HepG2 (cell line): ENCODE results near the gene SLC25A23. TPM values are rescaled to one million over a fixed set of nuclear protein-coding genes. Genes with fewer than 3 reads are reported as not detected.

Experiments used
- E2F5 ChIP-seq: sonication (generic); formaldehyde crosslinking; conservative IDR thresholded peaks from 2 replicates; pipeline ENCODE4 v1.4.0; 2020; ENCODE audit warnings: missing genetic modification reagents
- HOXA9 ChIP-seq: sonication (generic); formaldehyde crosslinking; IDR thresholded peaks from 2 replicates; pipeline ENCODE4 v1.8.1; 2022; ENCODE audit warnings: missing genetic modification reagents, mild to moderate bottlenecking, moderate library complexity, borderline replicate concordance
- KDM3A ChIP-seq: IDR thresholded peaks from 2 replicates; pipeline ENCODE4 v1.6.1; 2018; ENCODE audit warnings: low read depth, missing compliant biosample characterization
- NAIF1 ChIP-seq: sonication (generic); formaldehyde crosslinking; IDR thresholded peaks from 2 replicates; pipeline ENCODE4 v1.5.0; 2020; ENCODE audit warnings: mild to moderate bottlenecking, missing genetic modification reagents, borderline replicate concordance
- NCOA1 ChIP-seq: sonication (generic); formaldehyde crosslinking; IDR thresholded peaks from 2 replicates; pipeline ENCODE4 v1.9.0; 2021; ENCODE audit warnings: missing genetic modification reagents
- NFIB ChIP-seq: sonication (generic); formaldehyde crosslinking; IDR thresholded peaks from 2 replicates; pipeline ENCODE4 v1.9.0; 2021; ENCODE audit warnings: missing genetic modification reagents, mild to moderate bottlenecking, borderline replicate concordance
- NR2F6 ChIP-seq, 2 experiments: IDR thresholded peaks; 2 replicates each; pipeline ENCODE4 v1.6.1; 2016; ENCODE audit warnings: antibody characterized with exemption in 1 of 2, mild to moderate bottlenecking in 1 of 2
- PTBP1 ChIP-seq: fragments of 200-400 bp; formaldehyde crosslinking; IDR thresholded peaks from 2 replicates; pipeline ENCODE4 v1.6.1; 2018; ENCODE audit warnings: low read length, low read depth; ENCODE audit not compliant: poor library complexity, severe bottlenecking
- RBM22 ChIP-seq: fragments of 200-400 bp; formaldehyde crosslinking; optimal IDR thresholded peaks from 2 replicates; pipeline ENCODE3; 2017; ENCODE audit warnings: mild to moderate bottlenecking, low read length, moderate library complexity
- RFX1 ChIP-seq: fragments of 450-650 bp; IDR thresholded peaks from 2 replicates; pipeline ENCODE4 v1.6.1; 2017
- SAFB2 ChIP-seq: sonication (generic); formaldehyde crosslinking; IDR thresholded peaks from 2 replicates; pipeline ENCODE4 v1.5.1; 2020; ENCODE audit warnings: missing genetic modification reagents, low read depth, mild to moderate bottlenecking, borderline replicate concordance
- ZIK1 ChIP-seq: sonication (generic); formaldehyde crosslinking; IDR thresholded peaks from 2 replicates; pipeline ENCODE4 v1.5.0; 2020; ENCODE audit warnings: mild to moderate bottlenecking, low read depth, missing genetic modification reagents, borderline replicate concordance
- ZNF251 ChIP-seq: sonication (generic); formaldehyde crosslinking; IDR thresholded peaks from 2 replicates; pipeline ENCODE4 v1.9.0; 2021; ENCODE audit warnings: mild to moderate bottlenecking, missing genetic modification reagents
- ZNF253 ChIP-seq: sonication (generic); formaldehyde crosslinking; IDR thresholded peaks from 2 replicates; pipeline ENCODE4 v1.8.0; 2022; ENCODE audit warnings: mild to moderate bottlenecking, missing genetic modification reagents, borderline replicate concordance
- ZNF543 ChIP-seq: sonication (generic); formaldehyde crosslinking; IDR thresholded peaks from 2 replicates; pipeline ENCODE4 v1.4.0; 2020; ENCODE audit warnings: mild to moderate bottlenecking, missing genetic modification reagents
- polyA plus RNA-seq, 8 experiments: library from polyadenylated mRNA; depleted of rRNA in 3 of 8; stranded (reverse) in 7 of 8; unstranded in 1 of 8; fragments of >200 nt; fragmentation: Illumina TruSeq in 4 of 8; extraction: Trizol in 4 of 8; gene quantifications; 2 replicates each; pipeline versions ENCODE4 v1.2.1 to v1.2.3, GENCODE V29; 2011 to 2016; ENCODE audit warnings: low read depth in 4 of 8, missing spikeins in 1 of 8, mixed read lengths in 1 of 8; ENCODE audit not compliant: insufficient read depth in 1 of 8
- total RNA-seq, 5 experiments: library from RNA; depleted of rRNA; stranded (reverse); fragments of >200 nt; fragmentation: Illumina TruSeq; extraction: Trizol; gene quantifications; 2 replicates each; pipeline ENCODE4 v1.2.3, GENCODE V29; 2016; ENCODE audit warnings: low read depth in 1 of 5
- TF ChIP-seq, protein P1 (sequence below): sonication (generic); formaldehyde crosslinking; IDR thresholded peaks from 2 replicates; pipeline ENCODE4 v1.5.0; 2020; ENCODE audit warnings: missing genetic modification reagents, mild to moderate bottlenecking, borderline replicate concordance
- TF ChIP-seq, protein P2 (sequence below): sonication (generic); formaldehyde crosslinking; conservative IDR thresholded peaks from 2 replicates; pipeline ENCODE4 v1.4.0; 2020; ENCODE audit warnings: mild to moderate bottlenecking, missing genetic modification reagents, moderate library complexity
- TF ChIP-seq, protein P3 (sequence below): IDR thresholded peaks from 2 replicates; pipeline ENCODE4 v1.6.1; 2018; ENCODE audit warnings: missing genetic modification reagents, mild to moderate bottlenecking, missing compliant biosample characterization
- TF ChIP-seq, protein P4 (sequence below): sonication (generic); formaldehyde crosslinking; IDR thresholded peaks from 2 replicates; pipeline ENCODE4 v1.5.0; 2020; ENCODE audit warnings: mild to moderate bottlenecking, missing genetic modification reagents, borderline replicate concordance

The SLC25A23 gene
- total and polyA plus RNA-seq, 2 of the 13 experiments (the other 11 are each of a cell fraction or from before 2014, with no cell fraction given), result 12.4 to 15.2 TPM

GRCh38 chr19:6464070-6464873 is 4.7 kb upstream of the SLC25A23 start, which contains the start of gene CRB3 (continued):
- TF ChIP-seq, protein P1, sequence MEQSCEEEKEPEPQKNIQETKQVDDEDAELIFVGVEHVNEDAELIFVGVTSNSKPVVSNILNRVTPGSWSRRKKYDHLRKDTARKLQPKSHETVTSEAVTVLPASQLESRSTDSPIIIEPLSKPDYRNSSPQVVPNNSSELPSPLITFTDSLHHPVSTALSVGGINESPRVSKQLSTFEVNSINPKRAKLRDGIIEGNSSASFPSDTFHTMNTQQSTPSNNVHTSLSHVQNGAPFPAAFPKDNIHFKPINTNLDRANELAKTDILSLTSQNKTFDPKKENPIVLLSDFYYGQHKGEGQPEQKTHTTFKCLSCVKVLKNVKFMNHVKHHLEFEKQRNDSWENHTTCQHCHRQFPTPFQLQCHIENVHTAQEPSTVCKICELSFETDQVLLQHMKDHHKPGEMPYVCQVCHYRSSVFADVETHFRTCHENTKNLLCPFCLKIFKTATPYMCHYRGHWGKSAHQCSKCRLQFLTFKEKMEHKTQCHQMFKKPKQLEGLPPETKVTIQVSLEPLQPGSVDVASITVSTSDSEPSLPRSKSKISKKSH, result peak; percentile 64; the same call in 1 of the 2 replicates
- TF ChIP-seq NCOA1 (CRISPR knock-in tag), result 0 out of 2 replicates have a peak, but pooled peaks have one; percentile 55
- TF ChIP-seq RBM22, result no peak
- TF ChIP-seq PTBP1, result no peak
- TF ChIP-seq HOXA9 (CRISPR knock-in tag), result no peak
- no peak for TF ChIP-seq NAIF1 (CRISPR knock-in tag)
- TF ChIP-seq ZNF251, result no peak
- TF ChIP-seq NR2F6 (IDR thresholded peaks at IDR 0.05), result peak; percentile 53; the same call in 1 of the 2 replicates
- peak; percentile 32; the same call in 1 of the 2 replicates for TF ChIP-seq NR2F6 (CRISPR knock-in tag; IDR thresholded peaks at IDR 0.05)
- no peak for TF ChIP-seq ZNF543
- TF ChIP-seq NFIB (CRISPR knock-in tag), result no peak
- TF ChIP-seq E2F5 (CRISPR knock-in tag), result no peak
- TF ChIP-seq, protein P2, sequence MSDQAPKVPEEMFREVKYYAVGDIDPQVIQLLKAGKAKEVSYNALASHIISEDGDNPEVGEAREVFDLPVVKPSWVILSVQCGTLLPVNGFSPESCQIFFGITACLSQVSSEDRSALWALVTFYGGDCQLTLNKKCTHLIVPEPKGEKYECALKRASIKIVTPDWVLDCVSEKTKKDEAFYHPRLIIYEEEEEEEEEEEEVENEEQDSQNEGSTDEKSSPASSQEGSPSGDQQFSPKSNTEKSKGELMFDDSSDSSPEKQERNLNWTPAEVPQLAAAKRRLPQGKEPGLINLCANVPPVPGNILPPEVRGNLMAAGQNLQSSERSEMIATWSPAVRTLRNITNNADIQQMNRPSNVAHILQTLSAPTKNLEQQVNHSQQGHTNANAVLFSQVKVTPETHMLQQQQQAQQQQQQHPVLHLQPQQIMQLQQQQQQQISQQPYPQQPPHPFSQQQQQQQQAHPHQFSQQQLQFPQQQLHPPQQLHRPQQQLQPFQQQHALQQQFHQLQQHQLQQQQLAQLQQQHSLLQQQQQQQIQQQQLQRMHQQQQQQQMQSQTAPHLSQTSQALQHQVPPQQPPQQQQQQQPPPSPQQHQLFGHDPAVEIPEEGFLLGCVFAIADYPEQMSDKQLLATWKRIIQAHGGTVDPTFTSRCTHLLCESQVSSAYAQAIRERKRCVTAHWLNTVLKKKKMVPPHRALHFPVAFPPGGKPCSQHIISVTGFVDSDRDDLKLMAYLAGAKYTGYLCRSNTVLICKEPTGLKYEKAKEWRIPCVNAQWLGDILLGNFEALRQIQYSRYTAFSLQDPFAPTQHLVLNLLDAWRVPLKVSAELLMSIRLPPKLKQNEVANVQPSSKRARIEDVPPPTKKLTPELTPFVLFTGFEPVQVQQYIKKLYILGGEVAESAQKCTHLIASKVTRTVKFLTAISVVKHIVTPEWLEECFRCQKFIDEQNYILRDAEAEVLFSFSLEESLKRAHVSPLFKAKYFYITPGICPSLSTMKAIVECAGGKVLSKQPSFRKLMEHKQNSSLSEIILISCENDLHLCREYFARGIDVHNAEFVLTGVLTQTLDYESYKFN (CRISPR knock-in tag), result peak; percentile 58
- TF ChIP-seq RFX1, result no peak
- no peak for TF ChIP-seq ZNF253 (CRISPR knock-in tag)
- 0 out of 2 replicates have a peak, but pooled peaks have one; percentile 56 for TF ChIP-seq KDM3A
- TF ChIP-seq, protein P3, sequence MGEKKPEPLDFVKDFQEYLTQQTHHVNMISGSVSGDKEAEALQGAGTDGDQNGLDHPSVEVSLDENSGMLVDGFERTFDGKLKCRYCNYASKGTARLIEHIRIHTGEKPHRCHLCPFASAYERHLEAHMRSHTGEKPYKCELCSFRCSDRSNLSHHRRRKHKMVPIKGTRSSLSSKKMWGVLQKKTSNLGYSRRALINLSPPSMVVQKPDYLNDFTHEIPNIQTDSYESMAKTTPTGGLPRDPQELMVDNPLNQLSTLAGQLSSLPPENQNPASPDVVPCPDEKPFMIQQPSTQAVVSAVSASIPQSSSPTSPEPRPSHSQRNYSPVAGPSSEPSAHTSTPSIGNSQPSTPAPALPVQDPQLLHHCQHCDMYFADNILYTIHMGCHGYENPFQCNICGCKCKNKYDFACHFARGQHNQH (CRISPR knock-in tag), result no peak
- TF ChIP-seq ZIK1, result no peak
- TF ChIP-seq, protein P4, sequence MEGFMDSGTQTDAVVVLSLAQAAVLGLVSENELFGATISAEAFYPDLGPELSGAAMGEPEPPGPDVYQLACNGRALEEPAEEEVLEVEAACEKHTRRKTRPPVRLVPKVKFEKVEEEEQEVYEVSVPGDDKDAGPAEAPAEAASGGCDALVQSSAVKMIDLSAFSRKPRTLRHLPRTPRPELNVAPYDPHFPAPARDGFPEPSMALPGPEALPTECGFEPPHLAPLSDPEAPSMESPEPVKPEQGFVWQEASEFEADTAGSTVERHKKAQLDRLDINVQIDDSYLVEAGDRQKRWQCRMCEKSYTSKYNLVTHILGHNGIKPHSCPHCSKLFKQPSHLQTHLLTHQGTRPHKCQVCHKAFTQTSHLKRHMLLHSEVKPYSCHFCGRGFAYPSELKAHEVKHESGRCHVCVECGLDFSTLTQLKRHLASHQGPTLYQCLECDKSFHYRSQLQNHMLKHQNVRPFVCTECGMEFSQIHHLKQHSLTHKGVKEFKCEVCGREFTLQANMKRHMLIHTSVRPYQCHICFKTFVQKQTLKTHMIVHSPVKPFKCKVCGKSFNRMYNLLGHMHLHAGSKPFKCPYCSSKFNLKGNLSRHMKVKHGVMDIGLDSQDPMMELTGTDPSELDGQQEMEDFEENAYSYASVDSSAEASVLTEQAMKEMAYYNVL (CRISPR knock-in tag), result no peak
- no peak; the same call in 1 of the 2 replicates for TF ChIP-seq SAFB2
